Heart right ventricle (tissue), 16 donors: ENCODE results near the gene PLCB1. TPM values are rescaled to one million over a fixed set of nuclear protein-coding genes. Genes with fewer than 3 reads are reported as not detected.

Experiments
- ATAC-seq, 8 donors: fragments of 200-7000 bp; cut with Tn5 transposase; one replicate each; pipeline ENCODE4 v1.9.1; 2020; ENCODE audit warnings: mild to moderate bottlenecking in 8 of 8, moderate library complexity in 8 of 8, moderate number of reproducible peaks in 1 of 8
- DNase-seq, 2 donors: peaks; one replicate each; pipeline ENCODE4 v3.0.0-alpha.2; 2020
- H3K27ac ChIP-seq, 10 donors: fragments of 200-600 bp; sonication (generic) in 2 of 10; one replicate each; pipeline versions ENCODE4 v1.5.0 to v1.8.0; 2020 to 2022; ENCODE audit warnings: mild to moderate bottlenecking in 3 of 10
- H3K27me3 ChIP-seq, 7 donors: fragments of 200-600 bp; one replicate each; pipeline ENCODE4 v1.8.0; 2021 to 2022; ENCODE audit warnings: mild to moderate bottlenecking in 2 of 7
- H3K36me3 ChIP-seq, 9 donors: fragments of 200-600 bp; sonication (generic) in 1 of 9; one replicate each; pipeline versions ENCODE4 v1.5.0 to v1.8.0; 2020 to 2022; ENCODE audit warnings: mild to moderate bottlenecking in 2 of 9
- H3K4me1 ChIP-seq, 9 donors: fragments of 200-600 bp; sonication (generic) in 1 of 9; one replicate each; pipeline versions ENCODE4 v1.5.0 to v1.8.0; 2020 to 2022; ENCODE audit warnings: mild to moderate bottlenecking in 4 of 9
- H3K4me3 ChIP-seq, 10 donors: fragments of 200-600 bp; sonication (generic) in 2 of 10; one replicate each; pipeline versions ENCODE4 v1.5.0 to v1.8.0; 2020 to 2022; ENCODE audit warnings: mild to moderate bottlenecking in 7 of 10, moderate library complexity in 2 of 10
- H3K9me3 ChIP-seq, 11 donors: fragments of 200-600 bp in 10 of 11; sonication (generic) in 2 of 11; one replicate each; pipeline versions ENCODE4 v1.5.0 to v1.8.0; 2013 to 2022; ENCODE audit warnings: mild to moderate bottlenecking in 2 of 11, control low read depth in 1 of 11, moderate library complexity in 1 of 11
- WGBS, 2 donors: extraction: QIAGEN DNeasy Blood & Tissue Kit; methylation state at CpG; one replicate each; pipeline ENCODE4 v1.1.7; 2013; ENCODE audit warnings: inconsistent platforms in 1 of 2; 5-methylcytosine and 5-hydroxymethylcytosine counted together
- intact Hi-C, 10 donors: fragments of 100-400 bp; cut with DNase I; formaldehyde crosslinking; loops; one replicate each; pipeline versions ENCODE4 v1.11.1 to v1.14.2; 2022
- polyA plus RNA-seq, 2 donors: library from polyadenylated mRNA; stranded (reverse); fragments of 200-250 nt; gene quantifications; one replicate each; pipeline ENCODE4 v1.2.3, GENCODE V29; 2013
- total RNA-seq, 10 donors: library from RNA; stranded (reverse); fragmentation: NEBNext Ultra II Directional in 3 of 10; extraction: Animal tissue kit (Norgen Biotek cat#: 25700) in 3 of 10; gene quantifications; one replicate each; pipeline versions ENCODE4 v1.2.1 to v1.2.4, GENCODE V29; 2021 to 2023
- TF ChIP-seq, protein P1 (sequence below), 9 donors: fragments of 200-600 bp; sonication (generic) in 2 of 9; IDR thresholded peaks; one replicate each; pipeline versions ENCODE4 v1.5.0 to v1.8.0; 2021 to 2022; ENCODE audit warnings: antibody characterized with exemption in 9 of 9, mild to moderate bottlenecking in 5 of 9, moderate library complexity in 1 of 9
- donor health status: Arrhythmogenic right ventricular cardiomyopathy.
- donor health status: ischemic (EF 13 %, LVEDD 7.1; RV severe dilation, severe dysfunction).
- donor health status: healthy with polysubstance abuse.
- donor health status: DM: no; HTN: yes; CAD: no.
- donor health status: DM: no; HTN: no; CAD: no.
- donor health status: ischemic (EF 25% LVEDD 6.9; RV normal size, moderate dysfunction).
- donor health status: ischemic (EF 25% LVEDD 5.7; RV mildly dilated, moderate dysfunction).
- donor health status: healthy.
- donor health status: DM: yes; HTN: yes; CAD: no.
- donor health status: Ischemic cardiomyopathy.
- donor health status: ischemic (EF 35%, LVEDD 5.7; RV mildly dilated, moderate dysfunction).
- donor health status: nonischemic (EF 11% LVEDD 7.7; RV severe dilation, severe dysfunction).
- donor health status: DM: yes; HTN: yes; CAD: no.
- donor health status: PGD.
- donor health status: ischemic (EF 29% LVEDD 5.4; RV normal size, mild dysfunction).
- donor health status: nonischemic (EF 23%, LVEDD 6.1; RV moderate dilation, normal function).

Gene PLCB1
- total and polyA plus RNA-seq, 12 donors: 2.2 to 12.7 (median 7.1) TPM

GRCh38 chr20:8854571-8854970 is 722.5 kb downstream of the PLCB1 start:
- intact Hi-C loops: loop anchor here in 9 of 10 donors (1.0 to 10.0 kb wide), 18 partner anchors 57 to 538 kb away; partner anchors contain the start of gene PLCB4 (in 3 of the 9)
- ATAC-seq (peak; percentile 70 to 92 (median 87)), DNase-seq (peak; percentile 47 to 69)
- H3K4me3 ChIP-seq: peak overlapping the region in 8 of 10 donors; percentile 1 to 37 (median 18)
- TF ChIP-seq, protein P1, sequence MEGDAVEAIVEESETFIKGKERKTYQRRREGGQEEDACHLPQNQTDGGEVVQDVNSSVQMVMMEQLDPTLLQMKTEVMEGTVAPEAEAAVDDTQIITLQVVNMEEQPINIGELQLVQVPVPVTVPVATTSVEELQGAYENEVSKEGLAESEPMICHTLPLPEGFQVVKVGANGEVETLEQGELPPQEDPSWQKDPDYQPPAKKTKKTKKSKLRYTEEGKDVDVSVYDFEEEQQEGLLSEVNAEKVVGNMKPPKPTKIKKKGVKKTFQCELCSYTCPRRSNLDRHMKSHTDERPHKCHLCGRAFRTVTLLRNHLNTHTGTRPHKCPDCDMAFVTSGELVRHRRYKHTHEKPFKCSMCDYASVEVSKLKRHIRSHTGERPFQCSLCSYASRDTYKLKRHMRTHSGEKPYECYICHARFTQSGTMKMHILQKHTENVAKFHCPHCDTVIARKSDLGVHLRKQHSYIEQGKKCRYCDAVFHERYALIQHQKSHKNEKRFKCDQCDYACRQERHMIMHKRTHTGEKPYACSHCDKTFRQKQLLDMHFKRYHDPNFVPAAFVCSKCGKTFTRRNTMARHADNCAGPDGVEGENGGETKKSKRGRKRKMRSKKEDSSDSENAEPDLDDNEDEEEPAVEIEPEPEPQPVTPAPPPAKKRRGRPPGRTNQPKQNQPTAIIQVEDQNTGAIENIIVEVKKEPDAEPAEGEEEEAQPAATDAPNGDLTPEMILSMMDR (IDR thresholded peaks at IDR 0.05): no peak
- WGBS, 2 donors: 43 to 46% methylated on average over 12 of the region's 12 CpGs
- H3K4me1 ChIP-seq: peaks cover 0 to 37% (median 20%) of the 10 kb centered on the region in 9 donors
- no peaks in the 10 kb centered on the region for H3K36me3 ChIP-seq
- peak overlapping the region; percentile 7 to 77 (median 60) for H3K27ac ChIP-seq
- no peaks in the 10 kb centered on the region for H3K27me3 ChIP-seq
- H3K9me3 ChIP-seq: peaks cover 0 to 3% (median 0%) of the 10 kb centered on the region in 11 donors

- H3K27ac ChIP-seq: peak overlapping the region in 9 of 10 donors; percentile 7 to 77 (median 54)
- TF ChIP-seq, protein P1 (IDR thresholded peaks at IDR 0.05): no peak
- intact Hi-C loops: loop anchor here in 9 of 10 donors (2.0 to 10.0 kb wide), 12 partner anchors 61 to 509 kb away; partner anchors contain the start of gene PLCB4 (in 3 of the 9)
- H3K27me3 ChIP-seq: no peaks in the 10 kb centered on the region
- ATAC-seq: peak in 6 of 8 donors; percentile 49 to 75 (median 59)
- no peaks in the 10 kb centered on the region for H3K36me3 ChIP-seq
- H3K9me3 ChIP-seq: peaks cover 0 to 3% (median 0%) of the 10 kb centered on the region in 11 donors
- H3K4me1 ChIP-seq: peaks cover 0 to 37% (median 20%) of the 10 kb centered on the region in 9 donors
- peak in 1 of 2 donors; percentile 45 for DNase-seq
- no peak overlapping the region for H3K4me3 ChIP-seq
Measured at GRCh38 chr20:8855315-8855714, 723.2 kb downstream of the PLCB1 start.

- intact Hi-C loops: loop anchor here in 9 of 10 donors (5.0 to 10.0 kb wide), 9 partner anchors 62 to 508 kb away; partner anchors contain the start of gene PLCB4 (in 3 of the 9)
- Histone ChIP-seq H3K27me3 (no peaks in the 10 kb centered on the region), H3K9me3 (peaks cover 0 to 3% (median 0%) of the 10 kb centered on the region in 11 donors), H3K4me1 (peaks cover 0 to 37% (median 20%) of the 10 kb centered on the region in 9 donors), H3K36me3 (no peaks in the 10 kb centered on the region), H3K27ac (no peak overlapping the region), H3K4me3 (no peak overlapping the region)
- no peak for DNase-seq
- no peak for ATAC-seq
- TF ChIP-seq, protein P1 (IDR thresholded peaks at IDR 0.05): no peak
- WGBS, 2 donors: 100% methylated on average over 1 of the region's 1 CpG
Measured at GRCh38 chr20:8856668-8857067, 724.6 kb downstream of the PLCB1 start.

GRCh38 chr20:8858181-8858787 is 726.2 kb downstream of the PLCB1 start:
- TF ChIP-seq, protein P1 (IDR thresholded peaks at IDR 0.05): no peak
- no peaks in the 10 kb centered on the region for H3K36me3 ChIP-seq
- DNase-seq (peak in 1 of 2 donors; percentile 33), ATAC-seq (peak in 2 of 8 donors; percentile 18 to 26)
- 57 to 75% methylated on average over 4 of the region's 4 CpGs for WGBS, 2 donors
- peak overlapping the region in 1 of 10 donors; percentile 3 for H3K27ac ChIP-seq
- intact Hi-C loops: loop anchor here in 9 of 10 donors (1.0 to 10.0 kb wide), 10 partner anchors 43 to 507 kb away; partner anchors contain the start of gene PLCB4 (in 3 of the 9)
- H3K9me3 ChIP-seq: peaks cover 0 to 3% (median 0%) of the 10 kb centered on the region in 11 donors
- H3K27me3 ChIP-seq: no peaks in the 10 kb centered on the region
- no peak overlapping the region for H3K4me3 ChIP-seq
- H3K4me1 ChIP-seq: peaks cover 0 to 37% (median 20%) of the 10 kb centered on the region in 9 donors
